ENCODE data around the gene OTUD3. TPM values are rescaled to one million over a fixed set of nuclear protein-coding genes. Genes with fewer than 3 reads are reported as not detected.

OTUD3 gene
- total RNA-seq, 2 experiments from 2014 or later: 10.3 to 10.9 TPM

- H3K36me3 Mint-ChIP-seq: no peaks in the 10 kb centered on the region
- H3K27ac Mint-ChIP-seq: no peak overlapping the region
- POLR2A ChIA-PET: interaction anchor here (0.6 to 0.7 kb wide), 2 partner anchors 20 to 271 kb away, joined by 3 read pairs; no protein-coding TSS in a partner anchor
- peaks cover 5% of the 10 kb centered on the region for H3K4me1 Mint-ChIP-seq
- ATAC-seq (ENCODE audit: low read depth) (no peak), DNase-seq (no peak)
- no peaks in the 10 kb centered on the region for H3K27me3 Mint-ChIP-seq
- H3K9me3 Mint-ChIP-seq: peaks cover 10% of the 10 kb centered on the region
- H3K4me3 Mint-ChIP-seq: no peak overlapping the region
Measured at GRCh38 chr1:19936061-19936750, 54.0 kb downstream of the OTUD3 start.

- POLR2A ChIA-PET: no interaction called here
- Mint-ChIP-seq H3K4me1 (peaks cover 5% of the 10 kb centered on the region), H3K36me3 (no peaks in the 10 kb centered on the region), H3K9me3 (peaks cover 1% of the 10 kb centered on the region), H3K4me3 (no peak overlapping the region), H3K27ac (no peak overlapping the region), H3K27me3 (no peaks in the 10 kb centered on the region)
- DNase-seq (no peak), ATAC-seq (ENCODE audit: low read depth) (no peak)
Measured at GRCh38 chr1:19938472-19938871, 56.3 kb downstream of the OTUD3 start.

- POLR2A ChIA-PET: no interaction called here
- Mint-ChIP-seq H3K36me3 (no peaks in the 10 kb centered on the region), H3K4me1 (peaks cover 5% of the 10 kb centered on the region)
Measured at GRCh38 chr1:19940486-19941205, 58.5 kb downstream of the OTUD3 start.

GRCh38 chr1:19941206-19941568 is 59.0 kb downstream of the OTUD3 start:
- Mint-ChIP-seq H3K4me1 (peaks cover 3% of the 10 kb centered on the region), H3K4me3 (no peak overlapping the region), H3K27me3 (peaks cover 11% of the 10 kb centered on the region), H3K27ac (no peak overlapping the region), H3K36me3 (no peaks in the 10 kb centered on the region), H3K9me3 (no peaks in the 10 kb centered on the region)
- ATAC-seq (ENCODE audit: low read depth): no peak
- DNase-seq: no peak
- POLR2A ChIA-PET: no interaction called here

More at GRCh38 chr1:19940486-19941205, 58.5 kb downstream of the OTUD3 start:
- no peak overlapping the region for H3K4me3 Mint-ChIP-seq
- no peak for ATAC-seq (ENCODE audit: low read depth)
- no peak for DNase-seq
- H3K27me3 Mint-ChIP-seq: peaks cover 7% of the 10 kb centered on the region
- H3K9me3 Mint-ChIP-seq: no peaks in the 10 kb centered on the region
- no peak overlapping the region for H3K27ac Mint-ChIP-seq

GRCh38 chr1:19942088-19942487 is 59.9 kb downstream of the OTUD3 start:
- POLR2A ChIA-PET: no interaction called here
- no peak for DNase-seq
- H3K4me1 Mint-ChIP-seq: no peaks in the 10 kb centered on the region
- no peak for ATAC-seq (ENCODE audit: low read depth)
- no peaks in the 10 kb centered on the region for H3K36me3 Mint-ChIP-seq
- no peak overlapping the region for H3K4me3 Mint-ChIP-seq
- no peak overlapping the region for H3K27ac Mint-ChIP-seq
- H3K27me3 Mint-ChIP-seq: peaks cover 17% of the 10 kb centered on the region
- no peaks in the 10 kb centered on the region for H3K9me3 Mint-ChIP-seq

- Mint-ChIP-seq H3K4me3 (no peak overlapping the region), H3K27me3 (peaks cover 19% of the 10 kb centered on the region), H3K9me3 (no peaks in the 10 kb centered on the region), H3K4me1 (no peaks in the 10 kb centered on the region), H3K36me3 (no peaks in the 10 kb centered on the region), H3K27ac (no peak overlapping the region)
- no peak for ATAC-seq (ENCODE audit: low read depth)
- POLR2A ChIA-PET: no interaction called here
- no peak for DNase-seq
Measured at GRCh38 chr1:19942657-19943056, 60.5 kb downstream of the OTUD3 start.

GRCh38 chr1:19945914-19946313 is 63.7 kb downstream of the OTUD3 start:
- ATAC-seq (ENCODE audit: low read depth) (no peak), DNase-seq (no peak)
- Mint-ChIP-seq H3K4me1 (no peaks in the 10 kb centered on the region), H3K9me3 (no peaks in the 10 kb centered on the region), H3K4me3 (no peak overlapping the region), H3K36me3 (no peaks in the 10 kb centered on the region), H3K27ac (no peak overlapping the region), H3K27me3 (peaks cover 28% of the 10 kb centered on the region)
- POLR2A ChIA-PET: no interaction called here

- Mint-ChIP-seq H3K4me3 (no peak overlapping the region), H3K9me3 (no peaks in the 10 kb centered on the region), H3K36me3 (no peaks in the 10 kb centered on the region), H3K27ac (no peak overlapping the region), H3K4me1 (no peaks in the 10 kb centered on the region), H3K27me3 (peaks cover 28% of the 10 kb centered on the region)
- DNase-seq: no peak
- POLR2A ChIA-PET: no interaction called here
- no peak for ATAC-seq (ENCODE audit: low read depth)
Measured at GRCh38 chr1:19946331-19946751, 64.1 kb downstream of the OTUD3 start.

- no peak for ATAC-seq (ENCODE audit: low read depth)
- H3K4me3 Mint-ChIP-seq: no peak overlapping the region
- no peaks in the 10 kb centered on the region for H3K9me3 Mint-ChIP-seq
- H3K27me3 Mint-ChIP-seq: peaks cover 31% of the 10 kb centered on the region
- no peaks in the 10 kb centered on the region for H3K36me3 Mint-ChIP-seq
- no peak for DNase-seq
- no peaks in the 10 kb centered on the region for H3K4me1 Mint-ChIP-seq
- H3K27ac Mint-ChIP-seq: no peak overlapping the region
- POLR2A ChIA-PET: no interaction called here
Measured at GRCh38 chr1:19946971-19947370, 64.8 kb downstream of the OTUD3 start.

- Mint-ChIP-seq H3K4me3 (no peak overlapping the region), H3K36me3 (no peaks in the 10 kb centered on the region), H3K27ac (no peak overlapping the region), H3K27me3 (peaks cover 52% of the 10 kb centered on the region), H3K9me3 (peaks cover 2% of the 10 kb centered on the region), H3K4me1 (no peaks in the 10 kb centered on the region)
- POLR2A ChIA-PET: no interaction called here
- ATAC-seq (ENCODE audit: low read depth) (no peak), DNase-seq (no peak)
Measured at GRCh38 chr1:19949016-19949415, 66.8 kb downstream of the OTUD3 start.

- POLR2A ChIA-PET: no interaction called here
- ATAC-seq (ENCODE audit: low read depth) (no peak), DNase-seq (no peak)
- H3K27me3 Mint-ChIP-seq: peaks cover 33% of the 10 kb centered on the region
- peaks cover 2% of the 10 kb centered on the region for H3K9me3 Mint-ChIP-seq
- H3K4me1 Mint-ChIP-seq: no peaks in the 10 kb centered on the region
- no peak overlapping the region for H3K27ac Mint-ChIP-seq
- no peaks in the 10 kb centered on the region for H3K36me3 Mint-ChIP-seq
- H3K4me3 Mint-ChIP-seq: no peak overlapping the region
Measured at GRCh38 chr1:19954059-19954458, 71.9 kb downstream of the OTUD3 start.

- H3K4me1 Mint-ChIP-seq: no peaks in the 10 kb centered on the region
- DNase-seq (no peak), ATAC-seq (ENCODE audit: low read depth) (no peak)
- H3K36me3 Mint-ChIP-seq: no peaks in the 10 kb centered on the region
- POLR2A ChIA-PET: no interaction called here
- H3K27me3 Mint-ChIP-seq: peaks cover 33% of the 10 kb centered on the region
- H3K9me3 Mint-ChIP-seq: peaks cover 2% of the 10 kb centered on the region
- H3K4me3 Mint-ChIP-seq: no peak overlapping the region
- no peak overlapping the region for H3K27ac Mint-ChIP-seq
Measured at GRCh38 chr1:19955534-19956170, 73.5 kb downstream of the OTUD3 start.

GRCh38 chr1:19957779-19958178 is 75.6 kb downstream of the OTUD3 start:
- peaks cover 25% of the 10 kb centered on the region for H3K27me3 Mint-ChIP-seq
- H3K4me3 Mint-ChIP-seq: no peak overlapping the region
- H3K9me3 Mint-ChIP-seq: peaks cover 2% of the 10 kb centered on the region
- DNase-seq (no peak), ATAC-seq (ENCODE audit: low read depth) (no peak)
- no peak overlapping the region for H3K27ac Mint-ChIP-seq
- H3K36me3 Mint-ChIP-seq: no peaks in the 10 kb centered on the region
- POLR2A ChIA-PET: no interaction called here
- H3K4me1 Mint-ChIP-seq: no peaks in the 10 kb centered on the region

GRCh38 chr1:19960591-19960990 is 78.4 kb downstream of the OTUD3 start:
- peaks cover 3% of the 10 kb centered on the region for H3K9me3 Mint-ChIP-seq
- peaks cover 21% of the 10 kb centered on the region for H3K27me3 Mint-ChIP-seq
- no peak overlapping the region for H3K4me3 Mint-ChIP-seq
- DNase-seq: no peak
- no peak overlapping the region for H3K27ac Mint-ChIP-seq
- H3K4me1 Mint-ChIP-seq: no peaks in the 10 kb centered on the region
- no peaks in the 10 kb centered on the region for H3K36me3 Mint-ChIP-seq
- no peak for ATAC-seq (ENCODE audit: low read depth)
- POLR2A ChIA-PET: no interaction called here
